Stimulated activated CD4-positive, alpha-beta T cell treated with anti-CD3 and anti-CD28 coated beads, TNF-alpha, amount 100 ng/mL, for 4 hours (primary cell): ENCODE results near the gene PARM1.

Experiments used
- DNase-seq, 3 experiments: peaks; one replicate each; pipeline ENCODE4 v3.0.0-alpha.2; 2020; ENCODE audit warnings: low read depth in 3 of 3

PARM1 gene

GRCh38 chr4:74942251-74942917, 9.5 kb downstream of the PARM1 start:
- DNase-seq = no peak

GRCh38 chr4:74942918-74943253, 10.0 kb downstream of the PARM1 start:
- no peak for DNase-seq

GRCh38 chr4:74944354-74944793, 11.5 kb downstream of the PARM1 start:
- no peak for DNase-seq

GRCh38 chr4:74946196-74946595, 13.3 kb downstream of the PARM1 start:
- DNase-seq = no peak

- no peak for DNase-seq
These were observed 14.9 kb downstream of the PARM1 start for GRCh38 chr4:74947798-74948197.

- no peak for DNase-seq
These were observed 15.3 kb downstream of the PARM1 start for GRCh38 chr4:74948236-74948635.

GRCh38 chr4:74950200-74950599, 17.3 kb downstream of the PARM1 start:
- no peak for DNase-seq

GRCh38 chr4:74950882-74951281, 18.0 kb downstream of the PARM1 start:
- no peak for DNase-seq

- no peak for DNase-seq
These were observed 20.7 kb downstream of the PARM1 start for GRCh38 chr4:74953647-74954046.

- no peak for DNase-seq
These were observed 26.0 kb downstream of the PARM1 start for GRCh38 chr4:74958881-74959280.

- DNase-seq = no peak
These were observed 28.3 kb downstream of the PARM1 start for GRCh38 chr4:74961230-74961629.

GRCh38 chr4:74962584-74962983, 29.7 kb downstream of the PARM1 start:
- DNase-seq = no peak

- DNase-seq = no peak
These were observed 31.4 kb downstream of the PARM1 start for GRCh38 chr4:74964311-74964710.

GRCh38 chr4:74967324-74967723, 34.4 kb downstream of the PARM1 start:
- no peak for DNase-seq

- DNase-seq = no peak
These were observed 35.7 kb downstream of the PARM1 start for GRCh38 chr4:74968456-74969164.

GRCh38 chr4:74969507-74970474, 36.9 kb downstream of the PARM1 start:
- DNase-seq = no peak

GRCh38 chr4:74970577-74970976, 37.7 kb downstream of the PARM1 start:
- DNase-seq = no peak

GRCh38 chr4:74971862-74972261, 38.9 kb downstream of the PARM1 start:
- DNase-seq = no peak

GRCh38 chr4:74975082-74975481, 42.2 kb downstream of the PARM1 start:
- DNase-seq = no peak

- DNase-seq = no peak
These were observed 43.2 kb downstream of the PARM1 start for GRCh38 chr4:74975848-74976824.

GRCh38 chr4:74982546-74983252, 49.8 kb downstream of the PARM1 start:
- DNase-seq = no peak
